G401.6 (cell line): Measurements from ENCODE around the gene MPLKIP.
"Not testable (repeated sequence)": the region's sequence is repeated elsewhere in the genome, so short reads cannot be mapped to it uniquely, and the experiment has no call there.

Experiments
- FAIRE-seq: peaks from 2 replicates; lab custom pipeline; 2012; peaks lifted over from hg19 to GRCh38; lab: Jason Lieb, UNC

MPLKIP gene

DNA sequence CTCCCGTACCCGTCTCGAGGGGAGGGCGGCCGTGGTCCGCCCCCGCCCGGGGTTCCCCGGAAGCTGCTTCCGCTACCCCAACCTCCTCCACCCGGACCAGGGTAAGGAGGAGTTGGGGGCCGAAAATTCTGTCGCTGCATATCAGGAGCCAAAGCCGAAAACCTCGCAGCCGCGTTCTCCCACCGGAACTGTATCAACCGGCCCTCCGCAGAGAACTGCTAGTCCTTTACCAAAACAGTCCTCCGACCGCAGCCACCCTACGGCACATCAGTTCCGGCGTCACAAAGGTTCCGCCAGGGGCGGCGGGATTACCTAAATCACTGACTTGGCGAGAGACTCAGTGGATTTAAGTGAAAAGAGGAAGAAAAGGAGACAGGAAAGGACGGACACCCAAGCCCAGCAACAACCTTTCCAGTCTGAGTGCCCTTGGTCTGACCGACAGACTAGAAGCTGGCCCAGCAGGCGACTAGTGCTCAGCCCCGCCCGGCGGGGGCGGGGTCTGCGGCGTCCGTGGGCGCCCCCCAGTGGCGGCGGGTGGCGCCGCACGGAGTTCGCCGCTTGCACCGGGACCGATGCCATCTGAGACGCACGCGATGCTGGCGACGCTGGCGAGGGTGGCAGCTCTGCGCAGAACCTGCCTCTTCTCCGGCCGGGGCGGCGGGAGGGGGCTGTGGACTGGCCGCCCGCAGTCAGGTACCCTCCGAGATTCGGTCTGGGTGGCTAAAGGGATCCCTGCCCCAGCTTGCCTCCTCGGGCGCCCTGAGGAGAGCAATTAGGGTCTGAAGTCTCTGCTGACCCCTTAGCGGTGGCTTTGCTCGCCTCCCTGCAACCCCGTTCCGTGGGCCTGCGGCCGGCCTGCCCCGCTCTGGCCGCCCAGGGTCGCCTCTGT is at the start of gene MPLKIP, which contains the start of gene SUGCT:
Gene MPLKIP (minus strand): TSS at position 195 of the 889 bp plus-strand sequence. CDS start 55 bp downstream, at position 140.
Gene SUGCT (plus strand): TSS at position 578 of the 889 bp plus-strand sequence.
- no peak for FAIRE-seq

DNA sequence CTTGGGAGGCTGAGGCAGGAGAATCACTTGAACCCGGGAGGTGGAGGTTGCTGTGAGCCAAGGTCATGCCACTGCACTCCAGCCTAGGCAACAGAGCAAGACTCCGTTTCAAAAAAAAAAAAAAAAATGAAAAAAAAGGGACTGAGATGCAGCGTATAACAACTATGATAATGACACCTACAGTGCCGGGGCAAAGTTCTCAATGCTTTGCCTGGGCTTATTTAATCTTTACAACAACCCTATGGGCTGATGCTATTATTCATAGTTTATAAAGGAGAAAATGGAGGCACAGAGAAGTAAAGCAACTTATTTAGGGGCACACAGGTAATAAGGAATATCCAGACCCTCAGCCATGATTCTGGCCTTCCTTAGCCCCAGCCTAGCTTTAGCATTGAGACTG is 48.0 kb upstream of the MPLKIP start:
- FAIRE-seq = no peak

DNA sequence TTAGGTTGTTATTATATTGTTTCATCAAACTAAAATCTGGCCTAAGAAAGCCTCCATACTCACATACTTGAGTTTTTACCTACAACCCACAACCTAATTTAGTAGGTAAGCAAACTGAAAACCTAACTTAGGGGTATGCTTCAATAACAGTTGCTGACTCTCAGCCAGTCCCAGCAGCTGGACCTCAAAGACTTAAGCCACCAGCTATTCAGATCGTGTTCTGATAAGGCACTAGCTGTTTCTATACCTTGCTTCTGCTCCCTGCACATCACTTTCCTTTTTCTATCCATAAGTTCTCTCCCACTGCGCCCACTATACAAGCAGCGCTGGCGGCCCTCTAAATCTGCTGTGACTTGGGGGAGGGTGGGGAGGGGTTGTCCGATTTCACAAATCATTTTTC is 42.6 kb upstream of the MPLKIP start:
- FAIRE-seq = no peak

GRCh38 chr7:40175725-40176510 is 41.5 kb upstream of the MPLKIP start:
- FAIRE-seq = no peak

DNA sequence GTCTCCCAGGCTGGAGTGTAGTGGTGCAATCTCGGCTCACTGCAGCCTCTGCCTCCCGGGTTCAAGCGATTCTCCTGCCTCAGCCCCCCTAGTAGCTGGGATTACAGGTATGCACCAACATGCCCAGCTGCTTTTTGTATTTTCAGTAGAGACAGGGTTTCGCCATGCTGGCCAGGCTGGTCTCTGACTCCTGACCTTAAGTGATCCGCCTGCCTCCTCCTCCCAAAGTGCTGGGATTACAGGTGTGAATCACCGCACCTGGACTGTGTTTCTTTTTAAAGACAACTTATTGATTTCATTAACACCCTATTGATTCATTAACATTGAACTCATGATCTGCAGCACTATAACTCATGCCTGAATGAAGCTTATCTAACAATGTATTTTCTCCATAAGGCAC is 40.8 kb upstream of the MPLKIP start:
- FAIRE-seq = not testable (repeated sequence)

DNA sequence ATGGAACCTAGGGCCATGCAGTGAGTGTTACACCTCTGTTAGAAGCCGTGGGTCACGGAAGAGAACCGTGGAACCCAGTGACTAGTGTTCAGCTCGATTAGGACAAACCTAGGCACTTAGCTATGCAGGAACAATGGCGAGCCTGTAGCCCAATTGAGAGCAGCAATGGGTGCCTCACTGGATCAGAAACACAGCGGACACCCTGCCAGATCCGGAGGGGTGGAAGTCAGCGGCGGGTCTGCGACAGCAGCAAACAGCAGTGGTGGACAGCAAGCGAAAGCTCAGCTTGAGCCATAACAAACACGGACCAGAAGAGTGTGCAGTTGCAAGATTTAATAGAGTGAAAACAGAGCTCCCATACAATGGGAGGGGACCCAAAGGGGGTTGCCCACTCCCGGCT is 38.7 kb upstream of the MPLKIP start:
- not testable (repeated sequence) for FAIRE-seq

GRCh38 chr7:40168266-40168665 is 33.8 kb upstream of the MPLKIP start:
- not testable (repeated sequence) for FAIRE-seq

- no peak for FAIRE-seq
These were observed 32.9 kb upstream of the MPLKIP start for GRCh38 chr7:40167291-40167690.

- no peak for FAIRE-seq
These were observed 30.8 kb upstream of the MPLKIP start for GRCh38 chr7:40165216-40165615.

DNA sequence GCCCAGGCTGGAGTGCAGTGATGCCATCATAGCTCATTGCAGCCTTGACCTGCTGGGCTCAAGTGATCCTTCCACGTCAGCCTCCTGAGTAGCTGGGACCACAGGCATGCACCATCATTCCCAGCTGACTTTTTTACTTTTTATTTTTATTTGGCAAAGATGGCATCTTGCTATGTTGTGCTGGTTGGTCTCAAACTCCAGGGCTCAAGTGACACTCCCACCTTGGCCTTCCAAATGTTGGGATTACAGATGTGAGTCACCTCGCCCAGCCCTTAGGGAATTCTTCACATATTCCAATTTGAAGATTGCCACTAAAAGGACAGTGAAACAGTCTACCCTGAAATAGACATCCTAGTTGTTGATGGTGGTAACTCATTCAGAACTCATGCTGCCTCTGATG is 28.1 kb upstream of the MPLKIP start:
- no peak for FAIRE-seq

- FAIRE-seq = no peak
These were observed 22.6 kb upstream of the MPLKIP start for GRCh38 chr7:40156988-40157387.

DNA sequence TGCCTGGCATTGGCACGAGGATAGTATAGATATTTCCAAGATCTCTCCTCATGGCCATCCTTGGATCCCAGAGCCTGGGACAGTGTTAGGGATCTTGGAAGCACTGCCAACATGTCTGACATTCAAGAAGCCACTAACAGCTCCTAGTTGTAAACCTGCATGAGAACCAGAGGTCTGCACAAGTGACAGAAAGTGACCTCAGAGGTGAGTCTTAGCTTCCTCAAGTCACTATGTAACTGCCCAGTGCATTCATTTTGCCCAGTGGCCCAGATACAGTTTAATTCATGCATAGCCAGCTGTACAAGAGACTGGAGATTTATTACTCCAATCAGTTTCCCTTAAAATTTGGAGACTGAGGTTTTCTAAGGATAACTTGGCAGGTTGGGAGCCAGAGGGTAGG is 17.1 kb upstream of the MPLKIP start:
- FAIRE-seq = no peak

GRCh38 chr7:40148671-40149070 is 14.2 kb upstream of the MPLKIP start:
- no peak for FAIRE-seq

GRCh38 chr7:40148247-40148580 is 13.8 kb upstream of the MPLKIP start:
- FAIRE-seq = not testable (repeated sequence)

DNA sequence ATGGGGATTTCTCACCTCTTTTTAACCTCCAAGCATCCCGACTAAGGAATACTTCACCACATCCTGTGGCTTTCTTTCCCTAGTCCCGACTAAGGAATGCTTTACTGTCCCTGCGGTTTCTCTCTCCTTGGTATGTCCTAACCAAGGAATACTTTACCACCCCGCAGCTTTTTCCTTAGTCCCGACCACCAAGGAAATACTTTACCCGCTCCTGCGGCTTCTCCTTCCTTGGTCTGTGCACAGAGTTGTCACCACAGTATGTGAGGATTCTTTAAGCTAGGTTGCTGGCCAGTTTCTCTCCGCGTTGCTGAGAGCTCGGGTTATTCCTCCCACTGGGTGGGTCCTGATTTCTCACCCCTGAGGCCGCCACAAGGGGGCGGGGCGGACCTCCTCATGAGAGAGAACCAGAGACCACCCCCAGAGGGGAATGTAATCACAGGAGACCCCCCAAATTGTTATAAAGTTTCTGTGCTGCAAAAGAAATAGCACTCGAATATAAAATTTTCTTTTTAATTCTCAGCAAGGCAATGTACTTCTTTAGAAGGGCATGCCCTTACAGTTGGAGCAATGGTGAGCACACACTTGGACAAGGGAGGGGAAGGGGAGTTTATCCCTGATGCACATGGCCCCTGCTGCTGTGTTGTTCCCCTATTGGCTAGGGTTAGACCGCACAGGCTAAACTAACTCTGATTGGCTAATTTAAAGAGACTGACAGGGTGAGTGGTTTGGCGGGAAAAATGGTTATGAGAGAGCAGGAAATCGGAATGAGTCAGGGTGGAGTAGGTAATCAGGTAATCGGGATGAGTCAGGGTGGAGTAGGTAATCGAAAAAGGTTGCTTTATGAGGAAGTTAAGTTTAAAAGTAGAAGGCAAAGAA is 13.2 kb upstream of the MPLKIP start:
- no peak for FAIRE-seq

GRCh38 chr7:40145596-40146130 is 11.2 kb upstream of the MPLKIP start:
- FAIRE-seq = not testable (repeated sequence)

DNA sequence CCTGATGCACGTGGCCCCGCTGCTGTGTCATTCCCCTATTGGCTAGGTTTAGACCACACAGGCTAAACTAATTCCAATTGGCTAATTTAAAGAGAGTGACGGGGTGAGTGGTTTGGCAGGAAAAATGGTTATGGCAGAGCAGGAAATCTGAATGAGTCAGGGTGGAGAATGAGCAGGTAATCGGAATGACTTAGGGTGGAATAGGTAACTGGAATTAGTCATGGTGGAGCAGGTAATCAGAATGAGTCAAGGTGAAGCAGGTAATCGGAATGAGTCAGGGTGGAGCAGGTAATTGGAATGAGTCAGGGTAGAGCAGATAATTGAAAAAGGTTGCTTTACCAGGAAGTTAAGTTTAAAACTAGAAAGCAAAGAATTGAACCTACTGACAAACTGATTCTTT is 7.5 kb upstream of the MPLKIP start:
- FAIRE-seq = not testable (repeated sequence)

DNA sequence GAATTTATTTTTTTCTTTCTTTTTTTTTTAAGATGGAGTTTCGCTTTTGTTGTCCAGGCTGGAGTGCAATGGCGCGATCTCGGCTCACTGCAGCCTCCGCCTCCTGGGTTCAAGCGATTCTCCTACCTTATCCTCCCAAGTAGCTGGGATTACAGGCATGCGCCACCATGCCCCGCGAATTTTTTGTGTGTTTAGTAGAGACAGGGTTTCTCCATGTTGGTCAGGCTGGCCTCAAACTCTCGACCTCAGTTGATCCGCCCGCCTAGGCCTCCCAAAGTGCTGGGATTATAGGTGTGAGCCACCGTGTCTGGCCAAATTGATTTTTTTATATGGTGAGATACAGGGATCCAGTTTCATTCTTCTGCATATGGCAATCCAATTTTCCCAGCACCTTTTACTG is 5.5 kb upstream of the MPLKIP start:
- not testable (repeated sequence) for FAIRE-seq

- no peak for FAIRE-seq
These were observed 4.6 kb upstream of the MPLKIP start for GRCh38 chr7:40138973-40139372.

DNA sequence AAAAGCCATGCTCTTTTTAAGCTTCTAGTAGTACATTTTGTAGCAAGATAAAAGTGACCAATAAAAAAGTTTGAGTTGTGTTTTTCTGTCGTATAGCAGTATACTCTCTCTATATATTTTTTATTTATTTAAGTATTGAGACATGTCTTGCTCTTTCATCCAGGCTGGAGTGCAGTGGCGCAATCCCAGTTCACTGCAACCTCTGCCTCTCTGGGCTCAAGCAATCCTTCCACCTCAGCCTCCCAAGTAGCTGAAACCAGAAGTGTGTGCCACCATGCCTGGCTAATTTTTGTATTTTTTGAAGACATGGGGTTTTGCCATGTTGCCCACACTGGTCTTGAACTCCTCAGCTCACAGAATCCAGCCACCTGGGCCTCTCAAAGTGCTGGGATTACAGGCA is 3.1 kb upstream of the MPLKIP start:
- FAIRE-seq = no peak

GRCh38 chr7:40135317-40135610 is 842 bp upstream of the MPLKIP start:
- no peak for FAIRE-seq
